Stimulated activated CD4-positive, alpha-beta T cell treated with anti-CD3 and anti-CD28 coated beads, Interleukin-15, amount 100 ng/mL, for 1 hour (primary cell): ENCODE results near the gene PYCARD.
"Not testable (repeated sequence)": the region's sequence is repeated elsewhere in the genome, so short reads cannot be mapped to it uniquely, and the experiment has no call there.

Experiments used
- DNase-seq, 2 donors: peaks; one replicate each; pipeline ENCODE4 v3.0.0-alpha.2; 2020; ENCODE audit warnings: low read depth in 1 of 2, low spot score in 1 of 2

Gene PYCARD

DNA sequence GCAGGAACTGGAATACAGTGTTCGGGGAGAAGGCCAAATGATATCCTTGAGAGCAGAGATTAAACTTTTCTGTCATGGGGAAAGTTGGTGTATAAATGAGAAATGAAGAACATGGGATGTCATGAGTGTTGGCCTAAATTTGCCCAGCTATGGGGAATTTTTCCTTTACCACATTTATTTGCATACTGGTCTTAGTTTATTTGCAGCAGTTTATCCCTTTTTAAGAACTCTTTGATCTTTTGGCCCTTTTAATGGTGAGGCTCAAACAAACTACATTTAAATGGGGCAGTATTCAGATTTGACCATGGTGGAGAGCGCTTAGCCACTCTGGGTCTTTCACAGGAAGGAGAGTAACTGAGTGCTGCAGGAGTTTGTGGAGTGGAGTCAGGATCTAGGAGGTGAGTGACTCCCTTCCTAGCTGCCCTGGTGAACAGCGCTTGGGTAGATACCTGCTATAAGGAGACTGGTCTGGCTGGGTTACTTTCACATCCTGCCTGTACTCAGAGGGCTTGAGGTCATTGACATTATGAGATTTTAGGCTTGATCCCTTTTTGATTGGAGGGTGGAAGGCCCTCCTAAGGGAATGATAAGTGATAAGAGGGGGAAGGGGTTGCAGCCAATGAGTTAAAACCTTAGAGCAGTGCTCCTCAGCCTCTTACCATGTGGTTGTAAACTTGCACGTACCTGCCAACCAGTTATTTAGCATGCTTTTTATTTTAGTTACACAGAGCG is 10.7 kb downstream of the PYCARD start:
- no peak for DNase-seq

DNA sequence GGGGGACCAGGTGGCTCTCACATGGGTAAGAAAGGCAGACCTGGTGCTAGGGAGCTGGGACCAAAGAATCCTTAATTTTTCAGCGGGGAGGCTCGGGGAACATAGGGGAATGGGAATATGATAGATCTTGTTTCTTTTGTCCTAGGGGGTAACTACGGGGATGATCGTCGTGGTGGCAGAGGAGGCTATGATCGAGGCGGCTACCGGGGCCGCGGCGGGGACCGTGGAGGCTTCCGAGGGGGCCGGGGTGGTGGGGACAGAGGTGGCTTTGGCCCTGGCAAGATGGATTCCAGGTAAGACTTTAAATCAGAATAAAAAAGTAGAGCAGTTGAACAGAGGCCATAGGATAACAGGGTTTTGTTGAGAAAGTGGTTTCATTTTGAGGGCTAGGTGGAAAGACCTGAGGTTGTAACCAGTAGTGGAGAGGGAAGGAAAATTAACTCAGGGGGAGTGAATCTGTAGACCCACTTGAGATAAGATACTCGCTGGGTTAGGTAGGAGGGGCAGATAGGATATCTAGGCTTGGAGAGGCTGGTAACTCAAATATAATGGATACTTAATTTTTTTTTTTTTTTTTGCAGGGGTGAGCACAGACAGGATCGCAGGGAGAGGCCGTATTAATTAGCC is 11.6 kb downstream of the PYCARD start:
- no peak for DNase-seq

DNA sequence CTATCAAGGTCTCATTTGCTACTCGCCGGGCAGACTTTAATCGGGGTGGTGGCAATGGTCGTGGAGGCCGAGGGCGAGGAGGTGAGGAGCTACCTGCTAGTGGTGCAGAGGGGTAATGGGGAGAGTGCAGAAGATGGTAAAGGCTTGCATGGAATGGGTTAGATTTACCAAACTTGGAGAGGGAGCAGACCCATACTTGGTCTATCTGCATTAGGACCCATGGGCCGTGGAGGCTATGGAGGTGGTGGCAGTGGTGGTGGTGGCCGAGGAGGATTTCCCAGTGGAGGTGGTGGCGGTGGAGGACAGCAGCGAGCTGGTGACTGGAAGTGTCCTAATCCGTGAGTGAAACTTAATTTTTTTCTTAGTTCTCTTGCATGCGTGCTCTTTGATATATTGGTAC is 12.5 kb downstream of the PYCARD start:
- no peak for DNase-seq

- no peak for DNase-seq
Measured at GRCh38 chr16:31189412-31189778, 13.2 kb downstream of the PYCARD start.

GRCh38 chr16:31188450-31189411 is 13.8 kb downstream of the PYCARD start:
- DNase-seq: no peak

DNA sequence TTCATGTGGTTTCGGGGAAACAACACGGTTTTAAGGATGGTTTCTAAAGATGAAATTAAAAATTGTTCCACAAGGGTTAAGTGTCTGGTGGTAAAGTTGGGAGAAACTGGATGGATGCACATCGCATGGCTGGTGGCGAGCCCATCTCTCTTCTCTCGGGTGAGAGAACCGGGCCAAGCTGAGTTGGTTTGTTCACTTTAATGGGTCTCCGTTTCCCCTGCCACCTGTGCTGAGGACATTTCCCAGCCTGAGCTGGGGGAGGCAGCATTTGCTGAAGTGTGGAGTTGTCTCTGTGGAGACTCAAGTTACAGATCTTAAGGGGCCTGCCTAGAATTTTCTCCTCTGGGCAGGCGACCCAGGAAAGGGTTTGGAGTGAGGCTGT is 14.8 kb downstream of the PYCARD start:
- no peak for DNase-seq

- DNase-seq: no peak
Measured at GRCh38 chr16:31186930-31187807, 15.4 kb downstream of the PYCARD start.

- no peak for DNase-seq
Measured at GRCh38 chr16:31186176-31186575, 16.4 kb downstream of the PYCARD start.

- DNase-seq: no peak
Measured at GRCh38 chr16:31185339-31185738, 17.2 kb downstream of the PYCARD start.

DNA sequence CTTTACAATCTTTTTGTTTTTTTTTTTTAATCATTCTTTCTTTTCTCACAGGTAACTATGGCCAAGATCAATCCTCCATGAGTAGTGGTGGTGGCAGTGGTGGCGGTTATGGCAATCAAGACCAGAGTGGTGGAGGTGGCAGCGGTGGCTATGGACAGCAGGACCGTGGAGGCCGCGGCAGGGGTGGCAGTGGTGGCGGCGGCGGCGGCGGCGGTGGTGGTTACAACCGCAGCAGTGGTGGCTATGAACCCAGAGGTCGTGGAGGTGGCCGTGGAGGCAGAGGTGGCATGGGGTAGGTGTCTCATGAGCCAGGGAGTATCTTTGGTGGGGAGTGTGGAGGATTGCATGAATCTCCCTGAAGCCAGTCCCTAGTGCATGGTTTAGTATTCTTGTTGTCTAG is 17.7 kb downstream of the PYCARD start:
- no peak for DNase-seq

DNA sequence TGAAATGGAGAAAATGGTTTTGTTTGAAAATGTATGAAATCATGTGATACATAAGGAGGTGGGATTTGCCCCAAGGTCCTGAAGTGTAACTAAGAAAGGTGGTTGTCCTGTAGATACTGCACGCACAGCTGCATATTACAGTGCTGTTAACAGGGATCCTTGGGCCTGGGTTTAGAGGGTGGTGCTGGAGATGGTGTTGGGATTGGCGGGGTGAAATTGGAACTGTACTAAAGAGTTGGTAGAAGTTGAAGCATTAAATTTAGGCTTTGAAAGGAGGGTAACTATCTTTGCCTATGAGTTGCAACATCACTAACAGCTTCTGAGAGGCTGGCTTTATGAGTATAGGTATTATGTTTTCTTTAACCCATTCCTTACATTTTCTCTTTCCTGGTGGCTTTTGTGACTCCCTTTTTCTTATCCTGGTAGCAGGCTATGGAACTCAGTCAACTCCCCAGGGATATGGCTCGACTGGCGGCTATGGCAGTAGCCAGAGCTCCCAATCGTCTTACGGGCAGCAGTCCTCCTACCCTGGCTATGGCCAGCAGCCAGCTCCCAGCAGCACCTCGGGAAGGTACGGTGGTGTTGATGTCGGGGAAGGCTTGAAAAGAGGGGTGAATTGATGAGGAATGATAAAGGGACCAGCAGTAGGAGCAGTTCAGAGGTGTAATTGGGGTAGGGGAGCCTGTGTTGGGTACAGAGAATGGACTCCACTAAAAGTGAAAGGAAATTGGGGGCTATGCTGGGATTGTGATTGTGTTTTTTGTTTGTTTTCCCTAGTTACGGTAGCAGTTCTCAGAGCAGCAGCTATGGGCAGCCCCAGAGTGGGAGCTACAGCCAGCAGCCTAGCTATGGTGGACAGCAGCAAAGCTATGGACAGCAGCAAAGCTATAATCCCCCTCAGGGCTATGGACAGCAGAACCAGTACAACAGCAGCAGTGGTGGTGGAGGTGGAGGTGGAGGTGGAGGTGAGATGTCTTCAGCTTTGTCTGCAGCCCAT is 18.8 kb downstream of the PYCARD start:
- DNase-seq: no peak

GRCh38 chr16:31182391-31182790 is 20.2 kb downstream of the PYCARD start:
- no peak for DNase-seq

- no peak for DNase-seq
Measured at GRCh38 chr16:31181102-31181830, 21.3 kb downstream of the PYCARD start.

DNA sequence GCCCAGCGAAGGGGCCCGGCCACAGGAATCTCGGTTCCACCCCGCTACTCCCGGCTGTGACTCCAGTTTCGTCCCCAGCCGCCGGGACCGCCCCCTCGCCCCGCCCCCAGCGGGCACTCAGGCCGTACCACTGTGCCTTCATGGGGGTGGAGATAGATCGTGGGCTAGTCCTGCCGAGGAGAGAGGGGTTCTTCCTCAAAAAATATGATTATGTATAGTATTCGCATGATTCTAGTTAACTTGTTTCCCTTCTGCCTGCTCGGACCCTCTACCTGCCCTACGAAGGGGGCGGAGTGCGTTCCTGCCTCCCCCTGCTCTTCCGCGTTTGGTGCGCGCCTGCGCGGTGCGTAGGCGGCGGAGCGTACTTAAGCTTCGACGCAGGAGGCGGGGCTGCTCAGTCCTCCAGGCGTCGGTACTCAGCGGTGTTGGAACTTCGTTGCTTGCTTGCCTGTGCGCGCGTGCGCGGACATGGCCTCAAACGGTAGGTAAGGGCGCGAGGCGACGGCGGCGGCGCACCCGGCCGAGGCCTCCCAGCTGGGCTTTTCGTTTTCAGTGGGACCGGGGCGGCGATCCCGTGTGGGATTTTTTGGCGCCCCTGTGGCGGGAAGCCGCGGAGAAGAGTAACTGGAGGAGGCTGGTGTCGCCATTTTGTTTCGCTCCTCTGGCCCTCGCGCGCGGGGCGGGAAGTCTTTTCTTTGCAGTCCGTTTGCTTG is 22.7 kb downstream of the PYCARD start, which contains the start of gene FUS:
Gene FUS (plus strand): TSS at position 393 of the 713 bp plus-strand sequence. CDS start 76 bp downstream, at position 469.
- DNase-seq: peak; percentile 86

DNA sequence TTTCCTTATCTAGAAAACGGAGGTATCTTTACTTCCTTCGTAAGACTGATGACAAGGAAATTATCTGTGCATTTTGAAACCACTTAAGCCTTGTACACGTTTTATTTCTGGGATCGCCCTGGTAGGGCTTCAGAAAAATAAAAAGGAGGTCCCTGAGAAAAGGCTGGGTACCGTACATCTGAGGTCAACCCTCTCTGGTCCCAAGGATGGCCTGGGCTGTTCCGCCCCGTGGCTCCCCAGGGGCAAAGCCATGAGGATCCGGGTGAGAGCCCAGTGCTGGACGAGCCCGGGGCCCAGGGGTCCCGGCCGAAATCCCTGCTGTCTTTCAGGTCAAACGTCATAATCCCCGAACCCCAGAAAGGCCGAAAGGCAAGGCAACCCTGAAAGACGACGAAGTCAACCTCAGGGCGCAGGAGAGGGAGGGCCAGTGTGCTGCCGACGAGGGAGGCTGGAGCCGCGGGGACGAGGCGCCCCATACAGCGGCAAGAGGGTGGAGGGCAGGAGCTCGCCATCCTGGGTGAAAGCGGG is 23.3 kb downstream of the PYCARD start:
- no peak for DNase-seq

GRCh38 chr16:31177136-31177535 is 25.4 kb downstream of the PYCARD start:
- DNase-seq: no peak

- DNase-seq: not testable (repeated sequence)
Measured at GRCh38 chr16:31170048-31170447, 32.5 kb downstream of the PYCARD start.

DNA sequence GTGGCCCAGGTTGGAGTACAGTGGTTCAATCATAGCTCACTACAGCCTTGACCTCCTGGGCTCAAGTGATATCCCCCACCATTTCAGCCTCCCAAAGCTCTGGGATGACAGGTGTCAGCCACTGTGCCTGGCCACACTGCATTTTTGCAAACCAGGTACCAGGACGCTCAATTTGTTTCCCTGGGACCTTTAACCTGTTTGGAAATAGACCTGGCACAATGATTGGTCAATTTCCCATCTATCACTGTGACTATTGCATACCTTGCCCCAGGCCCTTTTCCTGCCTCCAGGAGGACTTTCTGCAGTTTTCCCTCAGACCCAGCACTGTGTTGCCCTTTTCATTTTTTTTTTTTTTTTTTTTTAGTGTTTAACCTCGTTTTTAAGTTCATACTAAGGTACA is 33.7 kb downstream of the PYCARD start:
- DNase-seq: no peak
